Measurements from ENCODE around the gene CD99L2.

The CD99L2 gene

DNA sequence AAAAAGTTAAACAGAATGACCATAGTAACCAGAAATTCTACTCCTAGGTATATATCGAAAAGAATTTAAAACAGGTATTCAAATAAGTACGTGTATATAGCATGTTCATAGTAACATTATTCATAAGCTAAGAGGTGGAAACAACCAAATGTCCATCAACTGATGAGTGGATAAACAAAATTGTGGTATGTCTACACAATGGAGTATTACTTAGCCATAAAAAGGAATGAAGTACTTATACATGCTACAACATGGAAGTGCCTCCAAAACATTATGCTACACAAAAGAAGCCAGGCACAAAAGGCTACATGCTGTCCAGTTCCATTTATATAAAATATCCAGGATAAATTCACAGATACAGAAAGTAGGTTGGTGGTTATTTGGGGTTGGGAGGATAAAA lies 76.5 kb downstream of the CD99L2 start:
- TF ChIP-seq CTCF (conservative IDR thresholded peaks at IDR 0.05; ENCODE audit: low read depth) = no peak
- POLR2A ChIA-PET (ENCODE audit: low non-redundant PET) = no interaction called here
- no peak overlapping the region for H3K27ac ChIP-seq
- DNase-seq (ENCODE audit: low spot score) = no peak
- CTCF ChIA-PET = no interaction called here

GRCh38 chrX:150813922-150814321 lies 84.5 kb downstream of the CD99L2 start:
- ChIA-PET CTCF (no interaction called here), POLR2A (ENCODE audit: low non-redundant PET) (no interaction called here)
- no peak for TF ChIP-seq CTCF (conservative IDR thresholded peaks at IDR 0.05; ENCODE audit: low read depth)
- no peak overlapping the region for H3K27ac ChIP-seq
- no peak for DNase-seq (ENCODE audit: low spot score)

- ChIA-PET POLR2A (ENCODE audit: low non-redundant PET) (no interaction called here), CTCF (no interaction called here)
- DNase-seq (ENCODE audit: low spot score) = no peak
- no peak for TF ChIP-seq CTCF (conservative IDR thresholded peaks at IDR 0.05; ENCODE audit: low read depth)
- H3K27ac ChIP-seq = no peak overlapping the region
Measured at GRCh38 chrX:150806827-150807226, 91.6 kb downstream of the CD99L2 start.

- ChIA-PET POLR2A (ENCODE audit: low non-redundant PET) (no interaction called here), CTCF (no interaction called here)
- no peak for TF ChIP-seq CTCF (conservative IDR thresholded peaks at IDR 0.05; ENCODE audit: low read depth)
- no peak overlapping the region for H3K27ac ChIP-seq
- no peak for DNase-seq (ENCODE audit: low spot score)
Measured at GRCh38 chrX:150805736-150806135, 92.7 kb downstream of the CD99L2 start.

GRCh38 chrX:150792949-150793527 lies 105.4 kb downstream of the CD99L2 start:
- ChIA-PET CTCF (no interaction called here), POLR2A (ENCODE audit: low non-redundant PET) (no interaction called here)
- DNase-seq (ENCODE audit: low spot score) = no peak
- TF ChIP-seq CTCF (conservative IDR thresholded peaks at IDR 0.05; ENCODE audit: low read depth) = no peak
- no peak overlapping the region for H3K27ac ChIP-seq

DNA sequence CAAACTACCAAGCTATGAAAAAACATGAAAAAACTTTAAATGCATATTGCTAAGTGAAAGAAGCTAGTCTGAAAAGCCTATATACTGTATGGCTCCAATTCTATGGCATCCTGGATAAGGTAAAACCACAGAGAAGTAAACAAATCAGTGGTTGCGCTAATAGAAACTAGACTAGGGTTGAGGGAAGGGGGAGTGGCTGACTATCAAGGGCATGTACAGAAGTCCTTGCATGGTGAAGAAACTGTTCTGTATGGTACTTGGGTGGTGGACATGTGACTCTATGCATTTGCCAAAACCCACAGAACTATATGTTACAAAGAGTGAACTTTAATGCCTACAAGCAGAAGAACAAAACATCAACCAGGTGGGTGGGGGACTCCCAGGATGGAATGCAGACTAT lies 108.4 kb downstream of the CD99L2 start:
- ChIA-PET POLR2A (ENCODE audit: low non-redundant PET) (no interaction called here), CTCF (no interaction called here)
- no peak for TF ChIP-seq CTCF (conservative IDR thresholded peaks at IDR 0.05; ENCODE audit: low read depth)
- DNase-seq (ENCODE audit: low spot score) = no peak
- no peak overlapping the region for H3K27ac ChIP-seq

GRCh38 chrX:150781677-150782076 lies 116.8 kb downstream of the CD99L2 start:
- no peak overlapping the region for H3K27ac ChIP-seq
- ChIA-PET POLR2A (ENCODE audit: low non-redundant PET) (no interaction called here), CTCF (interaction anchor here (1.4 kb wide), 1 partner anchor 10 kb away, joined by 8 read pairs; no protein-coding TSS in a partner anchor)
- DNase-seq (ENCODE audit: low spot score) = no peak
- TF ChIP-seq CTCF (conservative IDR thresholded peaks at IDR 0.05; ENCODE audit: low read depth) = no peak

Measured in RWPE1 (cell line).